ENCODE data around the gene E2F3.

GRCh38 chr6:20426177-20427082, 24.8 kb downstream of the E2F3 start:
- TF ChIP-seq, protein P1, sequence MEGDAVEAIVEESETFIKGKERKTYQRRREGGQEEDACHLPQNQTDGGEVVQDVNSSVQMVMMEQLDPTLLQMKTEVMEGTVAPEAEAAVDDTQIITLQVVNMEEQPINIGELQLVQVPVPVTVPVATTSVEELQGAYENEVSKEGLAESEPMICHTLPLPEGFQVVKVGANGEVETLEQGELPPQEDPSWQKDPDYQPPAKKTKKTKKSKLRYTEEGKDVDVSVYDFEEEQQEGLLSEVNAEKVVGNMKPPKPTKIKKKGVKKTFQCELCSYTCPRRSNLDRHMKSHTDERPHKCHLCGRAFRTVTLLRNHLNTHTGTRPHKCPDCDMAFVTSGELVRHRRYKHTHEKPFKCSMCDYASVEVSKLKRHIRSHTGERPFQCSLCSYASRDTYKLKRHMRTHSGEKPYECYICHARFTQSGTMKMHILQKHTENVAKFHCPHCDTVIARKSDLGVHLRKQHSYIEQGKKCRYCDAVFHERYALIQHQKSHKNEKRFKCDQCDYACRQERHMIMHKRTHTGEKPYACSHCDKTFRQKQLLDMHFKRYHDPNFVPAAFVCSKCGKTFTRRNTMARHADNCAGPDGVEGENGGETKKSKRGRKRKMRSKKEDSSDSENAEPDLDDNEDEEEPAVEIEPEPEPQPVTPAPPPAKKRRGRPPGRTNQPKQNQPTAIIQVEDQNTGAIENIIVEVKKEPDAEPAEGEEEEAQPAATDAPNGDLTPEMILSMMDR (IDR thresholded peaks at IDR 0.05) = no peak
- TF ChIP-seq POLR2AphosphoS5 (IDR thresholded peaks at IDR 0.05) = no peak

Measured in esophagus muscularis mucosa (tissue), 3 donors.